VCaP (cell line): ENCODE data around the gene FAM171A1.

ENCODE experiments used
- H3K27ac ChIP-seq: fragments of 450-650 bp; 2 replicates; pipeline ENCODE4 v1.5.1; 2017
- CTCF ChIP-seq: fragments of 450-650 bp; conservative IDR thresholded peaks from 2 replicates; pipeline ENCODE4 v1.5.1; 2017; ENCODE audit warnings: mild to moderate bottlenecking, moderate library complexity

FAM171A1 gene

DNA sequence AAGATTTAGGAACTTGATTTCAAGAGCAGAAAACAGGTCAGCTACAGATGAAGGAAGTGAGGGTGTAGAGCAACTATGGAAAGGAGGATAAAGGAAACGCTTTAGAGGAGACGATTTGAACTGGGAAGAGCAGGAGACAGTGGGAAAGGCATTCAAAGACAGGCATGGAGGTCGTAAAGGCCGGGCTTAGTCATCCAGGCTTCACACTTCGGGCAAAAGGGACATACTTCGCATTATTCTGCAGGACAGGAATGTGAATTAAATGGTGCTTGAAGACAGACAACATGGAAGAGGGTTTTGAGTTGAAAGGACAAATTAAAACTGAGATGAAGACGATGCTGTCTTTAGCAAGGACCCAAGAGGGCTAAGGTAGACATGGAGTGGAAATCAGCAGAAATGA, 8.1 kb downstream of the FAM171A1 start:
- TF ChIP-seq CTCF, result no peak
- no peak overlapping the region for H3K27ac ChIP-seq

- no peak for TF ChIP-seq CTCF
- no peak overlapping the region for H3K27ac ChIP-seq
Measured at GRCh38 chr10:15361131-15361530, 10.0 kb downstream of the FAM171A1 start.

GRCh38 chr10:15360566-15360965, 10.5 kb downstream of the FAM171A1 start:
- TF ChIP-seq CTCF, result no peak
- H3K27ac ChIP-seq, result no peak overlapping the region

GRCh38 chr10:15353471-15354017, 17.5 kb downstream of the FAM171A1 start:
- no peak overlapping the region for H3K27ac ChIP-seq
- TF ChIP-seq CTCF, result no peak

GRCh38 chr10:15352836-15353235, 18.3 kb downstream of the FAM171A1 start:
- no peak overlapping the region for H3K27ac ChIP-seq
- no peak for TF ChIP-seq CTCF

DNA sequence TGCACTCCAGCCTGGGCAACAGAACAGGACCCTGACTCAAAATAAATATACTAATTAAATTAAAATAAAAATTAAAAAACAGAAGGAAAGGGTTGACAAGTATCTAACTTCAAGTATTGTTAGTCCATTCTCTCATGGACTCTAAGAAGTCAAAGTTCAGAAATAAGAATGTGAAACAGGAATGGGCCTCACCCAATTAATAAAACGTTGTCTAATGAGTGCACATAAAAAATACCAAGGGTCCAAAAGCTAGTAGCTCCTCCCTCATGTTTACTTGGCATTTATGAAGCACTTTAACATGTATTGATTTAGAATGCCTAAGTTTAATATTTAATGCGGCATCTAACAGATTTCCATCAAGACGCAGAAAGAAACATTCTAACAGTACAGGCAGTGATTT, 18.9 kb downstream of the FAM171A1 start:
- H3K27ac ChIP-seq, result no peak overlapping the region
- no peak for TF ChIP-seq CTCF

GRCh38 chr10:15351099-15351820, 19.8 kb downstream of the FAM171A1 start:
- H3K27ac ChIP-seq, result no peak overlapping the region
- TF ChIP-seq CTCF, result no peak
